K562 (cell line): ENCODE results near the gene RUSC1.

Experiments used
- EP300 ChIP-seq: IDR thresholded peaks from 2 replicates; pipeline ENCODE4 v1.6.1; 2012; ENCODE audit warnings: low read length, improper control_type of control experiment
- POLR3A ChIP-seq: IDR thresholded peaks from 2 replicates; pipeline ENCODE4 v1.6.1; 2011; ENCODE audit warnings: borderline replicate concordance, mild to moderate bottlenecking, moderate library complexity; ENCODE audit not compliant: insufficient read length, insufficient read depth; ENCODE audit errors: extremely low read depth

- TF ChIP-seq EP300 (no peak), POLR3A (no peak)
Observed at GRCh38 chr1:155329980-155330598, 9.4 kb downstream of the RUSC1 start.
